ENCODE results near the gene ECM2. TPM values are rescaled to one million over a fixed set of nuclear protein-coding genes. Genes with fewer than 3 reads are reported as not detected.

ECM2 gene
- total and polyA plus RNA-seq, 2 donors (not counting 1 experiment from before 2014, with no cell fraction given): 6.8 to 17.2 TPM

DNA sequence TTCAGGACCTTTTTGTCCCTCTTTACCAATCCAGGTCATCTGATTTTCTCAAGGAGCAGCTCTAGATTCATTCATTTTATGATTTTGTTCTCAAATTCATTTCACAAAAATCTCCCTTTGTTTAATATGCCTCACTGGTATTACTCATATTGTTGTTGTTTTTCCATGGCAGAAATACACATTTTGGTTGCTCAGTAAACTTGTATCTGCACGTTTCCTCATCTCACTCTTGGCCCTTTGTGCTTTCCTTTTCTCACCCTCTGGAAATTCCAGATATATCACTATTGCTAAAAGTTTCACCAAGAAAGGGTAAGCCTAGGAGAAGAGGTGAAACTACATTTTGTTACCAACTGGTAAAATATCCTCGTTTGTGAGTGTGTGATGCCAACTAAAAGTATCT is 68.3 kb downstream of the ECM2 start:
- no peaks in the 10 kb centered on the region for H3K36me3 ChIP-seq (ENCODE audit: control insufficient read depth, insufficient read depth, low read length)
- peaks cover 8% of the 10 kb centered on the region for H3K4me1 ChIP-seq (ENCODE audit: control insufficient read depth, extremely low read depth, insufficient read depth, low read length)
- no peak overlapping the region for H3K27ac ChIP-seq (ENCODE audit: insufficient read depth, low read length)
- no peaks in the 10 kb centered on the region for H4K20me1 ChIP-seq (ENCODE audit: control insufficient read depth, extremely low read depth, insufficient read depth, low read length)
- DNase-seq (ENCODE audit: low read depth in 2 of 2): no peak
- H3K9ac ChIP-seq (ENCODE audit: insufficient read depth, low read length): no peak overlapping the region
- H3K4me3 ChIP-seq (replicated peaks in 1 of 4; ENCODE audit: control extremely low read depth in 1 of 4, insufficient read depth in 1 of 4, low read depth in 3 of 4, low read length in 4 of 4): no peak overlapping the region
- no peaks in the 10 kb centered on the region for H3K79me2 ChIP-seq (ENCODE audit: control insufficient read depth, insufficient read depth, low read length)
- no peak overlapping the region for H2AFZ ChIP-seq (ENCODE audit: low read length)
- H3K27me3 ChIP-seq (ENCODE audit: control insufficient read depth, insufficient read depth, low read length): no peaks in the 10 kb centered on the region
- TF ChIP-seq, protein P1, sequence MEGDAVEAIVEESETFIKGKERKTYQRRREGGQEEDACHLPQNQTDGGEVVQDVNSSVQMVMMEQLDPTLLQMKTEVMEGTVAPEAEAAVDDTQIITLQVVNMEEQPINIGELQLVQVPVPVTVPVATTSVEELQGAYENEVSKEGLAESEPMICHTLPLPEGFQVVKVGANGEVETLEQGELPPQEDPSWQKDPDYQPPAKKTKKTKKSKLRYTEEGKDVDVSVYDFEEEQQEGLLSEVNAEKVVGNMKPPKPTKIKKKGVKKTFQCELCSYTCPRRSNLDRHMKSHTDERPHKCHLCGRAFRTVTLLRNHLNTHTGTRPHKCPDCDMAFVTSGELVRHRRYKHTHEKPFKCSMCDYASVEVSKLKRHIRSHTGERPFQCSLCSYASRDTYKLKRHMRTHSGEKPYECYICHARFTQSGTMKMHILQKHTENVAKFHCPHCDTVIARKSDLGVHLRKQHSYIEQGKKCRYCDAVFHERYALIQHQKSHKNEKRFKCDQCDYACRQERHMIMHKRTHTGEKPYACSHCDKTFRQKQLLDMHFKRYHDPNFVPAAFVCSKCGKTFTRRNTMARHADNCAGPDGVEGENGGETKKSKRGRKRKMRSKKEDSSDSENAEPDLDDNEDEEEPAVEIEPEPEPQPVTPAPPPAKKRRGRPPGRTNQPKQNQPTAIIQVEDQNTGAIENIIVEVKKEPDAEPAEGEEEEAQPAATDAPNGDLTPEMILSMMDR (conservative IDR thresholded peaks at IDR 0.05 in 1 of 2, IDR thresholded peaks at IDR 0.05 in 1 of 2; ENCODE audit: low read depth in 1 of 2, low read length in 2 of 2): no peak
- TF ChIP-seq EZH2 (IDR thresholded peaks at IDR 0.05; ENCODE audit: low read length, missing control alignments): no peak
- H3K9me3 ChIP-seq (ENCODE audit: control insufficient read depth, insufficient read depth, low read depth, low read length): no peaks in the 10 kb centered on the region
- no peak overlapping the region for H3K4me2 ChIP-seq (ENCODE audit: extremely low read depth, insufficient read depth, low read length)

DNA sequence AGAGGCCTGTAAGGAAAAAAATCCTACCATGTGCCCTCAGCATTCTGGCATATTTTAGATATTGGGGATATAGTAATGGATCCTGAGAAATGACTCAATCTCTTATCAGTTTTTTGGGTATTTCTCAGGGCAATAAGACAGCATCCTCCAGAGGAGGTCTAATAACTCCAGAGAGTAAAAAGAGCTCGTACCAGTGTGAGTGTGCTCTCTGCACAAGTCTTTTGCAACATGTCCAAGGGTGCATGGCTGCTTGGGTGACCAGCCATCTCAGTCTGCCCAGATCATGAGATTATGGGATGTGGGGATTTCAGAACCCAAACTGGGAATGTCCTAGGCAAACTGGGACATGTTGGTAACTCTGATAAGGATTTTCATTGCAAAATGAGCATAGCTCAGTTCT is 68.7 kb downstream of the ECM2 start:
- H3K36me3 ChIP-seq (ENCODE audit: control insufficient read depth, insufficient read depth, low read length): no peaks in the 10 kb centered on the region
- H4K20me1 ChIP-seq (ENCODE audit: control insufficient read depth, extremely low read depth, insufficient read depth, low read length): no peaks in the 10 kb centered on the region
- no peak overlapping the region for H3K4me3 ChIP-seq (replicated peaks in 1 of 4; ENCODE audit: control extremely low read depth in 1 of 4, insufficient read depth in 1 of 4, low read depth in 3 of 4, low read length in 4 of 4)
- no peak overlapping the region for H3K4me2 ChIP-seq (ENCODE audit: extremely low read depth, insufficient read depth, low read length)
- H3K4me1 ChIP-seq (ENCODE audit: control insufficient read depth, extremely low read depth, insufficient read depth, low read length): peaks cover 8% of the 10 kb centered on the region
- H3K27me3 ChIP-seq (ENCODE audit: control insufficient read depth, insufficient read depth, low read length): no peaks in the 10 kb centered on the region
- TF ChIP-seq EZH2 (IDR thresholded peaks at IDR 0.05; ENCODE audit: low read length, missing control alignments): no peak
- TF ChIP-seq, protein P1 (conservative IDR thresholded peaks at IDR 0.05 in 1 of 2, IDR thresholded peaks at IDR 0.05 in 1 of 2; ENCODE audit: low read depth in 1 of 2, low read length in 2 of 2): no peak
- H3K79me2 ChIP-seq (ENCODE audit: control insufficient read depth, insufficient read depth, low read length): no peaks in the 10 kb centered on the region
- no peaks in the 10 kb centered on the region for H3K9me3 ChIP-seq (ENCODE audit: control insufficient read depth, insufficient read depth, low read depth, low read length)
- no peak overlapping the region for H2AFZ ChIP-seq (ENCODE audit: low read length)
- no peak overlapping the region for H3K27ac ChIP-seq (ENCODE audit: insufficient read depth, low read length)
- H3K9ac ChIP-seq (ENCODE audit: insufficient read depth, low read length): no peak overlapping the region
- DNase-seq (ENCODE audit: low read depth in 2 of 2): no peak

DNA sequence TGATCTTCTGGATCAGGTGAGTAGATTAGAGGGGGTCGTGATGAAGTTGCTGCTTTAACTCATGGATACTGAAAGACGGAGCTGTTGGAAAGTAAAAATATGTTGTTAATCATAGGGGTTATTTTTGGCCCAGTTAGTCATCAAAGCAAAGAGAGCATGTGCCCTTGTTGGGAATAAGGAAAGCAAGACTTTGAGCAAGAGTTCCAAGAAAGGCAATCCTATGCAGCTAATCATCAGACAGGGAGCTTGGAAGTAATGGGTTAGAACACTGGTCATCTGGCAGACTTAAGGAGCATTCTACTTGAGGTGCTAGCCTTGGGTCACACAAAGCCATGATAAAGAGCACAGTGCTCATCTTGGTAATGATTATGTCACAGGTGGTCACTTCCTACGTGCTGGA is 71.8 kb downstream of the ECM2 start:
- H4K20me1 ChIP-seq (ENCODE audit: control insufficient read depth, extremely low read depth, insufficient read depth, low read length): no peaks in the 10 kb centered on the region
- no peak overlapping the region for H3K4me3 ChIP-seq (replicated peaks in 1 of 4; ENCODE audit: control extremely low read depth in 1 of 4, insufficient read depth in 1 of 4, low read depth in 3 of 4, low read length in 4 of 4)
- H3K4me1 ChIP-seq (ENCODE audit: control insufficient read depth, extremely low read depth, insufficient read depth, low read length): peaks cover 8% of the 10 kb centered on the region
- no peaks in the 10 kb centered on the region for H3K9me3 ChIP-seq (ENCODE audit: control insufficient read depth, insufficient read depth, low read depth, low read length)
- DNase-seq (ENCODE audit: low read depth in 2 of 2): peak; percentile 92 to 98
- H3K27me3 ChIP-seq (ENCODE audit: control insufficient read depth, insufficient read depth, low read length): no peaks in the 10 kb centered on the region
- H3K27ac ChIP-seq (ENCODE audit: insufficient read depth, low read length): peak overlapping the region; percentile 33
- H3K36me3 ChIP-seq (ENCODE audit: control insufficient read depth, insufficient read depth, low read length): no peaks in the 10 kb centered on the region
- no peak for TF ChIP-seq EZH2 (IDR thresholded peaks at IDR 0.05; ENCODE audit: low read length, missing control alignments)
- TF ChIP-seq, protein P1 (conservative IDR thresholded peaks at IDR 0.05 in 1 of 2, IDR thresholded peaks at IDR 0.05 in 1 of 2; ENCODE audit: low read depth in 1 of 2, low read length in 2 of 2): no peak
- no peak overlapping the region for H3K9ac ChIP-seq (ENCODE audit: insufficient read depth, low read length)
- peak overlapping the region; percentile 44 for H2AFZ ChIP-seq (ENCODE audit: low read length)
- H3K4me2 ChIP-seq (ENCODE audit: extremely low read depth, insufficient read depth, low read length): peak overlapping the region; percentile 51
- no peaks in the 10 kb centered on the region for H3K79me2 ChIP-seq (ENCODE audit: control insufficient read depth, insufficient read depth, low read length)
